HG03045 (cell line): ENCODE results near the gene ADCY3.

Experiments used
- ATAC-seq: cut with Tn5 transposase; IDR thresholded peaks from one replicate; pipeline ENCODE4 v1.9.1; 2021; ENCODE audit warnings: mild to moderate bottlenecking, moderate library complexity; ENCODE audit not compliant: unreplicated experiment

ADCY3 gene

GRCh38 chr2:24783641-24784040 lies 136.4 kb downstream of the ADCY3 start:
- ATAC-seq, result no peak

GRCh38 chr2:24779116-24779515 lies 140.9 kb downstream of the ADCY3 start:
- no peak for ATAC-seq

GRCh38 chr2:24774373-24774772 lies 145.7 kb downstream of the ADCY3 start:
- ATAC-seq, result no peak

GRCh38 chr2:24771764-24772586 lies 148.1 kb downstream of the ADCY3 start:
- no peak for ATAC-seq

GRCh38 chr2:24771061-24771460 lies 149.0 kb downstream of the ADCY3 start:
- no peak for ATAC-seq
